GOT3 (cell line): ENCODE measurements around the gene RNF39.
"Not testable (repeated sequence)": the region's sequence is repeated elsewhere in the genome, so short reads cannot be mapped to it uniquely, and the experiment has no call there.

ENCODE experiments used
- DNase-seq: peaks from one replicate; lab custom pipeline; 2025; ENCODE audit warnings: mixed read lengths; lab: John Stamatoyannopoulos, UW

The RNF39 gene

DNA sequence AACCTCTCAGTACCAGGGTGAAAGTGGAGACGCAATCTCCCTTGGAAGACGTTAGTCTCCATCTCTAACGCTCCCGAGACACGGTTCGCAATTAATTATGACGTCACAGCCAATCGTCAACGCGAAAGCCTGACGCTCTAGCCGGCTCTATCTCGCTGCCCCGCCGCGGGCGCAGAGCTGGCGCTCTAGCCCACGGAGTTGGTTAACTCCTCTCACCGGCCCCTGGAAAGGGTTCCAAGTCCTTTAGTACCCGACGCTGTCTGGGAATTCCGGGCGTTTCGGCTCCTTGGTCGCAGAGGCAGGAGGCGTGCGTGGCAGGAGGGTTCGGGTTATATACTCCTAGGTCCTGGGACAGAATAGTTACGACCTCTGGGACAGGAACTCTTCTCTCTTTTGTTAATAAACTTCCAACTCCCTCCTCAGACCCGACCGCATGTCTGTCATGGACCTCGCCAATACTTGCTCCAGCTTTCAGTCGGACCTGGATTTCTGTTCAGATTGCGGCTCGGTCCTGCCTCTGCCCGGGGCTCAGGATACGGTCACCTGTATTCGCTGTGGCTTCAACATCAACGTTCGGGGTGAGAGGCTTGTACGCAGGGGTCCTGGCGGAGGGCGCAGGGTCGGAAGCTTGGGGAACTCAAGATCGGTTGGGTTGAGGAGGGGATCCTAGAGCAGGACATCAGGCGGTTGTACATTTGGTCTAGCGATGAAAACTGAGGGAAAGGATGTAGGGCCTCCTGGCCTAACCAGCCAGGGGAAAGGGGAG is 14.3 kb downstream of the RNF39 start, which contains the start of gene POLR1H:
Gene POLR1H, plus strand, starts transcription at position 174 of the 766 bp plus-strand sequence. Its CDS starts 260 bp downstream, at position 434.
- DNase-seq = peak; percentile 67

DNA sequence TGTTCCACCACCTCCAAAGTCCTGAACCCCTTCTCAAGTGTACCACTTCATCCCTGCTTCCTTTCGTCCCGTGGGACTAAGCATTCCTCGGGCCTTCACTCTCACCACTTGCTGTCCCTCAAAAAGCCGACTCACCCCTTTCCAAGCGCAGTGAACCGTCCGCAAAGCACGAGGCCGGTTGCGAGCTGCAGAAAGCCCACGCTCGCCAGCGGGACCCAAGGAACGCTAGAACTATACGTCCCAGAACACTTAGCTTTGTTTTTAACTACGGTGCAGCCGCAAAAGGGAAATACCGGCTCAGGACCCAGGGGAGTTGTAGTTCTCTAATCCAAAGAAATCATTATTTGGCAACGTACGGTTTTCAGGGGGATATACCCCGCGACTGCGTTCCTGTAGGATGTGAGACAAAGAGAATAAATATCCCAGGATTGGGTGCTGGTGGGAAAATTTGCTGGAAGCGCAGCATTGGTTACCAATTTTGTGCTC is 14.9 kb downstream of the RNF39 start:
- no peak for DNase-seq

GRCh38 chr6:30055513-30055912 is 20.1 kb downstream of the RNF39 start:
- DNase-seq = no peak

DNA sequence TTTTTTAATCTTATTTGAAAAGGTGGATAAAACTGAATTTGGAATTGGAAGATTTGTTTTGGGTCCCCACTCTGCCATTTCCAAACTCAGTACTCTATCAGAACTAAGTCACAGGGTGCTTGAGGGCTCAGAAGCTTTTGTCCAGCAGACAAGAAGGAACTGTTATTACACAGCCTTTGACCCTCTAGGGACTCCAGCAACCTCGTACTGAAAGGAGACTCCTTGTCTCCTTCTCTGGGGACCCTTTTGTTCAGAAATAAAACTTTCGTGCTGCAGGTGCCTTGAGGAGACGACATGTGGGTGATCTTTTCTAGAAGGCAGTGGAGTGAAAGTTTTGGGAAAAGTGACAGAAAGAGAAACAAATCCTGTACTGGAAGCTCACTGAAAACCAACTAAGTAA is 21.9 kb downstream of the RNF39 start:
- DNase-seq = no peak

GRCh38 chr6:30047220-30047619 is 28.3 kb downstream of the RNF39 start:
- DNase-seq = no peak

- DNase-seq = peak; percentile 3
Measured at GRCh38 chr6:30044630-30045029, 30.9 kb downstream of the RNF39 start.

GRCh38 chr6:30043744-30044143 is 31.8 kb downstream of the RNF39 start:
- DNase-seq = no peak

- no peak for DNase-seq
Measured at GRCh38 chr6:30042914-30043313, 32.7 kb downstream of the RNF39 start.

DNA sequence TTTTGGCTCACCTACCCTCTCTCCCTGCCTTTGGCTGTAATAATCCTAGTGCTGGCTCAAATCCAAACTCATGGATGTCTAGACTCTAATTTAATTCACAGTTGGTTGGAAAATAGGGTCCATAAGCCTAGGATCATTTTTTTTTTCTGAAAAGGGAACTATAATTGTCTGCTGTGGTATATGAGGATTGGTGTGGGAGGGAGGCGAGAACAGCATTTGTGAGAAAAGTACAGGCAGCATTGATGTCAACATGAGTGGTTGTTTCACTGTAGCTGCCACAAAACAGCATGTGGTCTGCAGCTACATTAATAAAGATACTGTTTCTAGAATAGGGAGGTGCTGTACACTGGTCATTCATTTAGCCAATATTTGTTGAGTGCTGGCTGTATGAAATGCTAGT is 33.1 kb downstream of the RNF39 start:
- no peak for DNase-seq

DNA sequence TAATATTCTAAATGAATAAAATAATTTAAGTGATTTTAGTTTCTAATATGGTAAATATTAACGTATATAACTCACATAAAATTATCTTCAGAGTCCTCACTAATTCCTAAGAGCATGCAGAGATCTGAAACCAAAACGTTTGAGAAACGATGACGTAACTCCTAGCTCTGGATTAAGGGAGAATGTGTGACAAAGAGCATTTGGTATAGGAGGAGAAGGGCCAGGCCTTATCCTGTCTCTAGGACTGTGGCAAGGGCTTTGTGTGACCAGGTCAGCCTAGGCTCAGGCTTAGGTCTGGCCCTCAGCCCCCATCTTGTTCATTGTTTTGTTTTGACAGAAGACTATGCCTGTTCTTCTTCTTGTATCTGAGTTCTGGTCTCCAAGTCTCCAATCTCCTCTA is 33.7 kb downstream of the RNF39 start:
- DNase-seq = no peak

DNA sequence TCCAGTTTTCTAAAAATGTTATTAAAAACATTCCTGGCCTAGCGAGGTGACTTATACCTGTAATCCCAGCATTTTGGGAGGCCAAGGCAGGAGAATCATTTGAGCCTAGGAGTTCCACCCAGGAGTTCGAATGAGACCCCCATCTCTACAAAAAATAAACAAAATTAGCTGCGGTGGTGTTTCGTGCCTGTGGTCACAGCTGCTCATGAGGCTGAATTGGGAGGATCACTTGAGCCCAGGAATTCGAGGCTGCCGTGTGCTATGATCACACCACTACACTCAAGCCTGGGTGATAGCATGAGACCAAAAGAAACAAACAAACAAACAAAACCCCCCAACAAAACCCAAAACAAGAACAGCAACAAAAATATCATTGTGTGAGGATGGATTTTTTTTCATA is 34.3 kb downstream of the RNF39 start:
- DNase-seq = no peak

DNA sequence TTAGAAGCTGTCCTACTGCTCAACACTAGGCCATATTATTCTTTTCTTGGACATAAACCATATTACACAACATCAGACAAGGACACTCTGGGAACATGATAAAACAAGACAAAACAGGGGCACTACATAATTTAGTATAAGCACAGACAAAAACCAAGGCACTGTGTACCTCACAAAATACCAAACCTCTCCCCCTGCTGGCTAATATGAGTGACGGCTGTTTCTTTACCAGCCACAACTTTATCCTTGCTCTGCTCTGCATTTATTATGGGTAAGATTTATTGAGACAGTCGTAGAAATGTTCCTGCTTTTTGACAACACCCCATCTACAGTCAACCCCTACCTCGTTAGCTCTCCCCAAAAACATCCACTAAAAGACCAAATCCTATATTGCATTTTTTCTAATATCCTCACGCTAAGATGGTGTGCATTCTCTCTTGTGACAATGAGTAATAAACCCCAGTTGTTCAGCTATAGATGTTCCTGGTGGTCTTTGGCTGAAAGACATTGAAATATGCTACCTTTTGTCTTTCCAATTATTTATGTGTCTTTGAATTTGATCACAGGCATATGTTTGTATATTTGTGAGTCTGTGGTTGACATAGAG is 38.3 kb downstream of the RNF39 start:
- DNase-seq = no peak

GRCh38 chr6:30035784-30036183 is 39.8 kb downstream of the RNF39 start:
- DNase-seq = no peak

DNA sequence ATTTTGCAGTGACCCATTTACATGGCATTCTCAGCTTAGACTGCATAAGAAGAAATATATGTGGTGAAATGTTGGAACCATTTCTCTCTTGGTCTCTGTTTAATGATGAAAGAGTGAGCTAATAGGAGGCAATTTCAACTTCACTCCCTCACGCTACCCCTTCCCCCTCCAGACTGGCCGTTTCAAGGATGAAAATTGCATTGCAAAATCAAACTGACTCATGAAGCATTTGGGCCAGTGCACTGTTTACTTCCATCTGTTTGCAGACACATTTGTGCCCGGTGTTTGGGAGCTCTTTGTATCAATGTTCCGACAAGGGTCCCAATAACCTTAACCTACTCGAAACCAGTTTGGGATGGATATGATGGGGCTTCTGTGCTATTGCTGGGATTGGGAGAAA is 42.1 kb downstream of the RNF39 start:
- DNase-seq = peak; percentile 14

- no peak for DNase-seq
Measured at GRCh38 chr6:30031381-30031780, 44.2 kb downstream of the RNF39 start.

GRCh38 chr6:30029588-30029987 is 46.0 kb downstream of the RNF39 start:
- DNase-seq = no peak

GRCh38 chr6:30025186-30025585 is 50.4 kb downstream of the RNF39 start:
- DNase-seq = no peak

- DNase-seq = not testable (repeated sequence)
Measured at GRCh38 chr6:30022712-30023111, 52.9 kb downstream of the RNF39 start.

GRCh38 chr6:30022189-30022588 is 53.4 kb downstream of the RNF39 start:
- no peak for DNase-seq

DNA sequence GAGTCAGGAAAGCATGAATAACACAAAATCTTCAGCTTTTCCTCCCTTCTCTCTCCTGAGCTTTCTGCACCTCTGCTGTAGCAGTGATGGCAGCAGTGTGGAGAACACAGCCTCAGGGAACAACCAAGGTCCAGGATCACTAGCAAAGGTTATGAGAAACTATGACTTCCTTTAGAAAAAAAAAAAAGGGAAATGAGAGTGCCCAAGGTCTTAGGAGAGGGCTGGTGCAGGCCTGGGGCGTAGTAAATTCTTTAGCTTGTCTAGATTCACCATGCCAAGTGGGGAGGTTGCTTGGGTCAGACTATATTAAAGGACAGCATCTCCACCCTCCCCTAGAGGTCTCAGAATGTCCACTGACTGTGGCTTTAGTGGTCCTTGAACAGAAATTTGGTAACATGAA is 54.9 kb downstream of the RNF39 start:
- DNase-seq = no peak
